ENCODE measurements around the gene MERTK. TPM values are rescaled to one million over a fixed set of nuclear protein-coding genes. Genes with fewer than 3 reads are reported as not detected.

MERTK gene
- total RNA-seq, 2 donors from 2014 or later, result 22.2 to 43.6 TPM

DNA sequence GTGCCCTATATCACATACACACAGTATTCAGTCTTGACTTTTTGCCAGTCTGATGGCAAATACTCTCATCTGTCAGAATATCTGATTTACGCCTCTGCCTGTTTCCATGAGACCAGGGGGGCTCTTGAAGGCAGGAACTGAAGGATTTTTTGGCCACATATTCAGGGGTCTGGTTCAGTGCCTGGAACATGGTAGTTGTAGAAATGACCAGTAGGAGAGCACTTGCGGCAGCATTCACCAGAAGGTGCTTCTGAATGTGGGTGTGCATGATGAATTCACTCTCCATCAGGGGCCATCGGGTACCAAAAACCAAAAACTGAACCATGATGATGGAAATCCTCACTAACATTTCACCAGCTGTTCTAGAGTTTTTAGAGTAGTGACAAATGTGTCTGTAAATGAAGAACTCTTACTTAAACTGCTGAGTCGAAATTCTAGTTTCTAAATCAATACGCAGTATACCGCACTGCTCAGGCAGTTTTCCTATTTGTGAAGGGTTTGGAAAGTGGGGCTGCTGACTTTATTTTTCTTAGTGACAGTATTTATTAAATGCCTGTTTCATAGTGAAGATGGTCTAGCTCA lies 54.6 kb downstream of the MERTK start:
- TF ChIP-seq POLR2A (IDR thresholded peaks at IDR 0.05), result no peak
- TF ChIP-seq, protein P1, sequence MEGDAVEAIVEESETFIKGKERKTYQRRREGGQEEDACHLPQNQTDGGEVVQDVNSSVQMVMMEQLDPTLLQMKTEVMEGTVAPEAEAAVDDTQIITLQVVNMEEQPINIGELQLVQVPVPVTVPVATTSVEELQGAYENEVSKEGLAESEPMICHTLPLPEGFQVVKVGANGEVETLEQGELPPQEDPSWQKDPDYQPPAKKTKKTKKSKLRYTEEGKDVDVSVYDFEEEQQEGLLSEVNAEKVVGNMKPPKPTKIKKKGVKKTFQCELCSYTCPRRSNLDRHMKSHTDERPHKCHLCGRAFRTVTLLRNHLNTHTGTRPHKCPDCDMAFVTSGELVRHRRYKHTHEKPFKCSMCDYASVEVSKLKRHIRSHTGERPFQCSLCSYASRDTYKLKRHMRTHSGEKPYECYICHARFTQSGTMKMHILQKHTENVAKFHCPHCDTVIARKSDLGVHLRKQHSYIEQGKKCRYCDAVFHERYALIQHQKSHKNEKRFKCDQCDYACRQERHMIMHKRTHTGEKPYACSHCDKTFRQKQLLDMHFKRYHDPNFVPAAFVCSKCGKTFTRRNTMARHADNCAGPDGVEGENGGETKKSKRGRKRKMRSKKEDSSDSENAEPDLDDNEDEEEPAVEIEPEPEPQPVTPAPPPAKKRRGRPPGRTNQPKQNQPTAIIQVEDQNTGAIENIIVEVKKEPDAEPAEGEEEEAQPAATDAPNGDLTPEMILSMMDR (IDR thresholded peaks at IDR 0.05), result no peak
- TF ChIP-seq POLR2AphosphoS5 (IDR thresholded peaks at IDR 0.05), result no peak
- H3K36me3 ChIP-seq, result no peaks in the 10 kb centered on the region
- intact Hi-C loops (cut with DNase I), result loop anchor here (5.0 kb wide), 1 partner anchor 51 kb away; no protein-coding TSS in a partner anchor
- WGBS, result 94% methylated on average over 6 of the region's 6 CpGs
- DNase-seq (ENCODE audit: low spot score), result no peak
- H3K4me1 ChIP-seq (replicated peaks), result no peaks in the 10 kb centered on the region
- H3K27me3 ChIP-seq (replicated peaks; ENCODE audit: insufficient read depth), result no peaks in the 10 kb centered on the region
- H3K4me3 ChIP-seq, result no peak overlapping the region
- H3K27ac ChIP-seq, result no peak overlapping the region
- H3K9me3 ChIP-seq, result no peaks in the 10 kb centered on the region

DNA sequence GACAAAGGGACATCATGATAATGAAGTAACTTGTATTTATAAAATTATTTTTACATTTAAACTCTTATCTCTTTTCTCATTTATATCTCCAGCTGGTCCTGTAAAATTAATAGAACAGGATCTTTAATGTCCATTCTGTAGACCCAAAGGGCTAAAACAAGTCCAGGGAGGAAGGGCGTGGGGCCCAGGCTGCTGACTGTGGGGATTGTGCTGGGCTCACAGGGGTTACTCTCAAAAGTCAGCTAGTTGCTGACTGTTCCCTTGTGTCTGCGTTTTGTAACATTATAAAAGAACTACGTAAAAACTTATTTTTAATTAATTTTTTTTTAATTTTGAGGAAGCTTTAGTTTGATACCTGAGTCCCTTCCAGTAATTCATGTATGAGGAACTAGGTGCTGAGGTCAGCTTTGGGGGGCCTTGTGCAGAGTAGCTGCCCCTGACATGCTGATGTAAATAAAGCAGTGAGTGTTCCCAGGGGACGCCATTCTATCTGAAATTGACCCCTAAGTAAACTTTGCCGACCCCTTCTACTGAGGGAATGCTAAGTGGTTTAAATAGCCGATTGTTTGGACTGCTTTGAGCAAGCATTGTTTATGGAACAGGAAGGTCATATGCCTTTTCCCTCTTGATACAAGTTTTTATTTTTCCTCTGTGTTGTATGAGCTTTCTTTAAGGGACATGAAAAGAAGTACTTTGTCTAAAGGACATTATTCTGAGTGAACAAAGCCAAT lies 56.4 kb downstream of the MERTK start:
- Histone ChIP-seq H3K27ac (peak overlapping the region; percentile 0 to 17), H3K27me3 (replicated peaks; ENCODE audit: insufficient read depth) (no peaks in the 10 kb centered on the region), H3K4me1 (replicated peaks) (no peaks in the 10 kb centered on the region), H3K36me3 (no peaks in the 10 kb centered on the region), H3K9me3 (no peaks in the 10 kb centered on the region), H3K4me3 (no peak overlapping the region)
- no peak for DNase-seq (ENCODE audit: low spot score)
- TF ChIP-seq POLR2A (IDR thresholded peaks at IDR 0.05), result no peak
- TF ChIP-seq POLR2AphosphoS5 (IDR thresholded peaks at IDR 0.05), result no peak
- TF ChIP-seq, protein P1 (IDR thresholded peaks at IDR 0.05), result no peak
- 40% methylated on average over 6 of the region's 6 CpGs for WGBS
- intact Hi-C loops (cut with DNase I), result loop anchor here (5.0 kb wide), 1 partner anchor 52 kb away; no protein-coding TSS in a partner anchor

DNA sequence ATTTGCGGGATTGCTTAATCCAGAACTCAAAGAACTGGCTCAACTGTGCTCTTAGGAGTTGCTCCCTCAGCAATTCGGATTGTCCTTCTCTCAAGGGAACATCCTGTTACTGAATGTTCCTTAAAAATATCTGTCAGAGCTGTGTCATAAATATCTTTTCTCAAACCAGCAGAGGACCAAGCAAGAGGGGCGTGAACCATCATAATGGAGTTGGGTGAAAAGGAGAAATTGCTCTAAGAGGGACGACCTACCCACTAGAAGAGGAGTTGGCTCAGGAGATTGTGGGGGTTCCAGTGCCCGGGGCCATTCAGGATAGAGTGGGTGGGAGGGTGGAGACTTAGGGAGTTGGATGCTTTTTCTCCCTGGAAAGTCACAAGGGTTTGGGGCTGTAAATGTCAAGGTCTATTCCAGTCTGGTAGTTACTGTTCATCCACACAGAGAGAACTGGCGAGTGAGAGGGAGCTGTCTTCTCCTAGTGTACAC lies 59.5 kb downstream of the MERTK start:
- Histone ChIP-seq H3K9me3 (no peaks in the 10 kb centered on the region), H3K27ac (peak overlapping the region; percentile 54 to 68), H3K4me1 (replicated peaks) (no peaks in the 10 kb centered on the region), H3K27me3 (replicated peaks; ENCODE audit: insufficient read depth) (no peaks in the 10 kb centered on the region), H3K4me3 (no peak overlapping the region), H3K36me3 (no peaks in the 10 kb centered on the region)
- intact Hi-C loops (cut with DNase I), result no loop called here
- WGBS, result 56% methylated on average over 6 of the region's 6 CpGs
- TF ChIP-seq POLR2AphosphoS5 (IDR thresholded peaks at IDR 0.05) (peak; percentile 79), POLR2A (IDR thresholded peaks at IDR 0.05) (no peak)
- TF ChIP-seq, protein P1 (IDR thresholded peaks at IDR 0.05), result no peak
- no peak for DNase-seq (ENCODE audit: low spot score)

DNA sequence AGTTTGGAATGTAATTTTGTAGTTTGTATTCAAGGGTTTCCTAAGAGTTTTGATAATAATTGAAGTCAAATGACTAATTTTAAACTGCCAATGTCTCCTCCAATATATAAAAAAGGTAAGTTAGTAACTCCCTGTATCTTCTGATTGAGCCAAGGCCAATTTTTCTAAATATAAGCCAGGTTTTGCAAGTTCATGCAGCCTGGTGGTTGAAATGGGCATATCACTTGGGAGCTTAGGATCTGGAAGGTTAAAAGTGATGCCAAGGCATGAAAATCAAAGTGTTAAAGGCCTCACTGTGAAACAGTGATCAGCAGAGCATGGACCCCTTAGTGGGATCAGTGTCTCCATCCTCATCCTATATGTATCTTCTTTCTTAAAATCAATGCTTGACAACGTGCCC lies 60.5 kb downstream of the MERTK start:
- TF ChIP-seq POLR2A (IDR thresholded peaks at IDR 0.05), result no peak
- no peak for TF ChIP-seq POLR2AphosphoS5 (IDR thresholded peaks at IDR 0.05)
- TF ChIP-seq, protein P1 (IDR thresholded peaks at IDR 0.05), result no peak
- no peaks in the 10 kb centered on the region for H3K4me1 ChIP-seq (replicated peaks)
- 72% methylated on average over 1 of the region's 1 CpG for WGBS
- H3K4me3 ChIP-seq, result no peak overlapping the region
- intact Hi-C loops (cut with DNase I), result no loop called here
- no peak for DNase-seq (ENCODE audit: low spot score)
- no peaks in the 10 kb centered on the region for H3K9me3 ChIP-seq
- H3K36me3 ChIP-seq, result no peaks in the 10 kb centered on the region
- H3K27ac ChIP-seq, result peak overlapping the region; percentile 54 to 68
- no peaks in the 10 kb centered on the region for H3K27me3 ChIP-seq (replicated peaks; ENCODE audit: insufficient read depth)
